ENCODE results near the gene JARID2.

JARID2 gene

GRCh38 chr6:15449011-15449410 is 203.1 kb downstream of the JARID2 start:
- no peak for DNase-seq

DNA sequence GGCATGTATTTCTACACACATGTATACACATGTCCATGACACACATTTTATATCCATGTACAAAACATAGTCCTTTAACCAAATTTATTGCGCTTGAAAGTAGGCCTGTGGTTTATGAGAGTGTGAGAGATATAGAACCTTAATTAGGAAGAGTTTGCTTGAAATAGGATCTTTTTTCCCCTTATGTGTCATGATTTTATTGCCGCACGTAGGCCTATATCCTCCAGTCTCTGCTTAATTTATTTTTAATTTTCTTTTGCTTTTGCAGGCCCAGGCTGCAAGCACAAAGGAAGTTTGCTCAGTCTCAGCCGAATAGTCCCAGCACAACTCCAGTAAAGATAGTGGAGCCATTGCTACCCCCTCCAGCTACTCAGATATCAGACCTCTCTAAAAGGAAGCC is 205.9 kb downstream of the JARID2 start:
- no peak for DNase-seq

GRCh38 chr6:15452182-15452941 is 206.5 kb downstream of the JARID2 start:
- DNase-seq = no peak

- no peak for DNase-seq
Measured at GRCh38 chr6:15453186-15453585, 207.3 kb downstream of the JARID2 start.

- no peak for DNase-seq
Measured at GRCh38 chr6:15453622-15454021, 207.8 kb downstream of the JARID2 start.

- no peak for DNase-seq
Measured at GRCh38 chr6:15456422-15456821, 210.6 kb downstream of the JARID2 start.

DNA sequence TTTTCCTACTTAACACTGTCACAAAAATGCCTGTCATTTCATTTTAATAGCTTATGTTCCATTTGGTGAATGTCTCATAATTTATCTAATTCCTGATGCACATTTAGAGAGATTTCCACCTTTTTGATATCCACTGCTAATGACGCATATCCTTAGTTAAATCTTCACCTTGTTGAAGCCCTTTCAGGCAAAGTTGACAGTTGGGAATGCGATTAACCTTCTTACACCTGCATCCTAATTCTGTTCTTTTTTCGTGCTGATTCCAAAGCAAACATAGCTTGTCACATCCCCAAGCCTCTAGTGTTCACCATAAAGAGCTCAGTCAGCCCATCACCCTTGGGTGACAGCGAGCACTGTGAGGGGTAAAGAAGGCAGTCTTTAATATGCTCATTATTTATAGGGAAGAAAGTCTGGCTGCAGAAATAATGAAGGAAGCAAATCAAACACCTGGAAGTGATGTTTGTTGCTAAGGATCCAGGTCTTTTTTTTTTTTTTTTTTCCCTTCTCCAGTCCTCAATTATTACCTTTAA is 211.3 kb downstream of the JARID2 start:
- DNase-seq = no peak

DNA sequence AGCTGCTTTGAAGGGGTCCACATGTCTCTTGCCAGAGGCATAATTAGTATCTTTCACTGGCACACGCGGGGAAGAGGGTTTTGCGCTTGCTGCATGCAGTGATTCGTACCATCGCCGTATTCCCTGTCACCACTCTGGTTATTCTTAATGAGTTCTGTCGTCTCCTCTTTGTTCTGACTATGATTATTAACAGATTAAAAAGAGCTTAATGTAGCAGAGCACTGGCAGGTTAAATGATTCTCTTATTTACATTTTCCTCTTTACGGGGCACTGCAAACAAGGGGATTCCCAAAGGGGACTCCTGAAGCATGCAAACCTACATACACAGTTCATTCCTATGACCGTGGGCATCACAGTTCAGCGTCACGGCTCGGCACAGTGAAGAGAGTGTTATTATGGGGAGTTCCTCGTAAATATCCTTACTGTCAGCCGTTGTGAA is 212.2 kb downstream of the JARID2 start:
- DNase-seq = no peak

DNA sequence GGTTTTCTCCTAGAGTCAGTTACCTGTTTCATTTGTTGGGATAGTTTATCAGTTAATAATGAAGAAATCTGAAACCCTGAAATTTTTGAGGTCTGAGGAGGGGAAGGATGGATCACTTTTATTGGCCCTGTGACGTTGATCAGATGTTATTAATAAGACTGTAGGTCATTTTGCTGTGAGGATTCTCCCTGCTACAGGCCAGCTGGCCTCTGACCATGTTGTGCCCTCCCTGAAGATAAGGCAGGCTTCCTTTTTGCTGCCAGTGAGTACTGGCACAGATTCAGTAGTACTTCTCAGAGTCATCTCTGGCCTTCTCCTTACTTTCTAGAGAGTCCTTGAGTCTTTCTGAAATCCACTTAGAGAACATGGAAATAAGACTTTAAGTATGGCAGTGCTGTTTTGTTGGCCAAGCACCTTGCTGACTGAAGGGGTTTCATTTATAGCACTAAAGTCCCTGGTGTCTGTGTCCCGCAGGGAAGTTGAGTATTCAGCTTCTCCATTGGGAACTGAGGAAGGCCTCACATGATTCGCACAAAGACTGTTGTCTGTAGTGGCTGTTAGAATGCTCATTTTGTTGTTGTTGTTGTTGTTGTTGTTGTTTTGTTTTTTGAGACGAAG is 214.3 kb downstream of the JARID2 start:
- DNase-seq = no peak

DNA sequence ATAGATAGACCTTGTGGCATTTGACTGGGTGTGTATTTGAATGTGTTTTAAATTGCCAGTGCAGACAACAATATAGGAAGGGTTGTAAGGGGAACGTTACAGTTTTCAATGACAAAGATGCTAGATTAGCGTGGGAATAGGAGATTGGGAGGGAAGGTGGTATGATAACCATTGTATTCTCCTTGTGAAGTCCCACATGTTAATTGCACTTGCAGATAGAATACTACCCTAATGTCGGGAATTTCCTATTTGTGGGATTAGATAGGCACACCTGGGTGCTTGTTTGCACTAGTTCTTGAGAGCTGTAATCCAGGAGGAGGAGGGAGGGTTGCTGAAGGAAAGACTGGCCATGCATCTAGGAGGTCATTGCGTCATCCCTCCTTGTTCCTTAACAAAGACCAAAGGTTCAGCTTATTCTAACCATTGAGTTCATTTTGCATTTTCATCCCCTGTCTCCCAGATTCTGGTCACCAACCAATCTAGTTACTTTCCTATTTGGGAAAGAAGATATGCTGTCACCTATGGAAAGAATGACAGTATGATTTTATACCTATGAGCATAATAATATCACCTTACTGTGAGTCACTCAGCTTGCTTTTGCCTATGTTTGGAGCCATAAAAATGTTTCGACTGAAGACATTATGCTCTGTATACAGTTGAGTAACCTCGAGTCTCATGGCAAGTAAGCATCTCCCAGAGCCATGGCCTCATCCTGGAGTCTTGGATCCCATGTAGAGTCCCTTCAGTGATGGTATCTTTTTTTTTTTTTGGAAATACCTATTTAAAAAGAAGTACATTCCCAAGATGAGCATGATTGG is 215.5 kb downstream of the JARID2 start:
- no peak for DNase-seq

GRCh38 chr6:15462256-15462655 is 216.4 kb downstream of the JARID2 start:
- DNase-seq = no peak

- no peak for DNase-seq
Measured at GRCh38 chr6:15462717-15463525, 217.1 kb downstream of the JARID2 start.

GRCh38 chr6:15464211-15464725 is 218.4 kb downstream of the JARID2 start:
- DNase-seq = peak in 5 of 6 experiments; percentile 12 to 44 (median 36)

DNA sequence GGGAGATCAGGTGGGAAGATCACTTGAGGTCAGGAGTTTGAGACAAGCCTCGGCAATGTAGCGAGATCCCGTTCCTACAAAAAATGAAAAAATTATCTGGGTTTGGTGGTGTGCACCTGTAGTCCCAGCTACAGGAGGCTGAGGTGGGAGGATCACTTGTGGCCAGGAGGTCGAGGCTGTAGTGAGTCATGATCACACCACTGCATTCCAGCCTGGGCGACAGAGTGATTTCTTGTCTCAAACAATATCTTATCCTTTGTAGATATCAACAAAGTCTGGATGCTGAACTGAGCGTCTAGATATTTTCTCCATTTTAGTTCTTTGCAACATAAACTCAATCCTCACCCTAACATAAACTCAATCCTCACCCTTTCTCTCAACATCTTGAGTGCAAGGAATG is 219.3 kb downstream of the JARID2 start:
- DNase-seq = no peak

GRCh38 chr6:15470746-15471145 is 224.9 kb downstream of the JARID2 start:
- DNase-seq = no peak

GRCh38 chr6:15472621-15473020 is 226.8 kb downstream of the JARID2 start:
- no peak for DNase-seq

GRCh38 chr6:15473174-15473573 is 227.3 kb downstream of the JARID2 start:
- no peak for DNase-seq

- no peak for DNase-seq
Measured at GRCh38 chr6:15473741-15474161, 227.9 kb downstream of the JARID2 start.

GRCh38 chr6:15474196-15474595 is 228.3 kb downstream of the JARID2 start:
- no peak for DNase-seq

- no peak for DNase-seq
Measured at GRCh38 chr6:15475261-15475660, 229.4 kb downstream of the JARID2 start.

GRCh38 chr6:15475872-15476271 is 230.0 kb downstream of the JARID2 start:
- no peak for DNase-seq
